Lung (tissue), 12 donors: ENCODE results near the gene GPR183. TPM values are rescaled to one million over a fixed set of nuclear protein-coding genes. Genes with fewer than 3 reads are reported as not detected.

Experiments used
- ATAC-seq: fragments of 200-7000 bp; cut with Tn5 transposase; one replicate; pipeline ENCODE4 v1.9.1; 2020; ENCODE audit warnings: moderate number of reproducible peaks; ENCODE audit not compliant: insufficient read depth, low FRiP score
- DNase-seq, 3 donors: peaks; one replicate each; pipeline ENCODE4 v3.0.0-alpha.2; 2013 to 2017
- H3K27ac ChIP-seq, 2 donors: one replicate each; pipeline ENCODE4 v1.5.1; 2013; ENCODE audit warnings: mild to moderate bottlenecking in 2 of 2, moderate library complexity in 2 of 2, control low read depth in 1 of 2, inconsistent platforms in 1 of 2, low read depth in 1 of 2, low read length in 1 of 2
- H3K27me3 ChIP-seq, 3 donors: one replicate each; pipeline ENCODE4 v1.5.1; 2013; ENCODE audit warnings: low read length in 2 of 3; ENCODE audit not compliant: control insufficient read depth in 3 of 3, insufficient read depth in 3 of 3
- H3K36me3 ChIP-seq, 4 donors: one replicate each; pipeline ENCODE4 v1.5.1; 2013; ENCODE audit warnings: low read length in 4 of 4, mild to moderate bottlenecking in 1 of 4, moderate library complexity in 1 of 4; ENCODE audit not compliant: control insufficient read depth in 4 of 4, insufficient read depth in 4 of 4
- H3K4me1 ChIP-seq, 5 donors: one replicate each; pipeline ENCODE4 v1.5.1; 2013; ENCODE audit warnings: low read length in 5 of 5, mild to moderate bottlenecking in 2 of 5, moderate library complexity in 1 of 5; ENCODE audit not compliant: control insufficient read depth in 5 of 5, insufficient read depth in 5 of 5
- H3K4me3 ChIP-seq: one replicate; pipeline ENCODE4 v1.5.1; 2013; ENCODE audit warnings: mild to moderate bottlenecking, control low read depth, moderate library complexity
- H3K9ac ChIP-seq, 2 donors: one replicate each; pipeline ENCODE4 v1.5.1; 2013; ENCODE audit warnings: low read length in 2 of 2, control low read depth in 1 of 2; ENCODE audit not compliant: insufficient read depth in 1 of 2
- H3K9me3 ChIP-seq, 4 donors: one replicate each; pipeline ENCODE4 v1.5.1; 2013; ENCODE audit warnings: low read length in 3 of 4, mild to moderate bottlenecking in 1 of 4, moderate library complexity in 1 of 4; ENCODE audit not compliant: control insufficient read depth in 4 of 4, insufficient read depth in 3 of 4
- WGBS, 2 donors: extraction: QIAGEN DNeasy Blood & Tissue Kit; methylation state at CpG; one replicate each; pipeline ENCODE4 v1.1.7; 2013; 5-methylcytosine and 5-hydroxymethylcytosine counted together
- polyA plus RNA-seq, 2 donors: library from polyadenylated mRNA; stranded (reverse); fragments of 200-250 nt; gene quantifications; one replicate each; pipeline ENCODE4 v1.2.1, GENCODE V29; 2013
- total RNA-seq, 2 donors: library from RNA; depleted of rRNA in 1 of 2; stranded (reverse); fragments of >200 nt in 1 of 2; gene quantifications; one replicate each; pipeline ENCODE4 v1.2.1, GENCODE V29; 2014 to 2021
- TF ChIP-seq, protein P1 (sequence below): IDR thresholded peaks from 2 replicates; pipeline ENCODE4 v1.5.1; 2012; ENCODE audit warnings: mild to moderate bottlenecking; ENCODE audit errors: control extremely low read depth, extremely low read depth
- donor health status: control.
- donor health status: control.
- donor health status: Bipolar disorder and iron deficiency.
- donor health status: healthy.
- donor health status: DM: yes; HTN: yes; CAD: no.

Gene GPR183
- total and polyA plus RNA-seq, 4 donors: 6.3 to 38.3 (median 16.0) TPM

DNA sequence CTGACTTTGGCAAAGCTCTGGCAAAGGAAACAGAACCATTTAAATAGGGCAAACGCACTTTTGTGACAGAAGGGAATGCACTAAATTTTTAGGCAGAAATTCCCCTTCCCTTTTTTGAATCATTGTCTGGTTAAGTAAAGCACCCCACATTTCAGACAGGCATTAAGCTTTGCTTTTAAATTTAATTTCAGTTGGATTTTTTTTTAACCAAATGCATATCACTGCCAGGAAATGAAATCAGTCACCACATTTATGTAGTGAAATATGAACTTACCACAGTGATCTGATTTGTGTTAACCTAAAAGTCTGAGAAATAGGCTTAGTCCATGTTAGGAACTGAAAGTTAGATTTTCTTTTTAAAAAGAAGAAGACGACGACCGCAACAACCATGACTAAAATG lies 10.8 kb downstream of the GPR183 start:
- 65 to 68% methylated on average over 4 of the region's 4 CpGs for WGBS, 2 donors
- H3K27me3 ChIP-seq: no peaks in the 10 kb centered on the region
- TF ChIP-seq, protein P1, sequence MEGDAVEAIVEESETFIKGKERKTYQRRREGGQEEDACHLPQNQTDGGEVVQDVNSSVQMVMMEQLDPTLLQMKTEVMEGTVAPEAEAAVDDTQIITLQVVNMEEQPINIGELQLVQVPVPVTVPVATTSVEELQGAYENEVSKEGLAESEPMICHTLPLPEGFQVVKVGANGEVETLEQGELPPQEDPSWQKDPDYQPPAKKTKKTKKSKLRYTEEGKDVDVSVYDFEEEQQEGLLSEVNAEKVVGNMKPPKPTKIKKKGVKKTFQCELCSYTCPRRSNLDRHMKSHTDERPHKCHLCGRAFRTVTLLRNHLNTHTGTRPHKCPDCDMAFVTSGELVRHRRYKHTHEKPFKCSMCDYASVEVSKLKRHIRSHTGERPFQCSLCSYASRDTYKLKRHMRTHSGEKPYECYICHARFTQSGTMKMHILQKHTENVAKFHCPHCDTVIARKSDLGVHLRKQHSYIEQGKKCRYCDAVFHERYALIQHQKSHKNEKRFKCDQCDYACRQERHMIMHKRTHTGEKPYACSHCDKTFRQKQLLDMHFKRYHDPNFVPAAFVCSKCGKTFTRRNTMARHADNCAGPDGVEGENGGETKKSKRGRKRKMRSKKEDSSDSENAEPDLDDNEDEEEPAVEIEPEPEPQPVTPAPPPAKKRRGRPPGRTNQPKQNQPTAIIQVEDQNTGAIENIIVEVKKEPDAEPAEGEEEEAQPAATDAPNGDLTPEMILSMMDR: no peak
- no peak overlapping the region for H3K4me3 ChIP-seq
- H3K9me3 ChIP-seq: no peaks in the 10 kb centered on the region
- H3K4me1 ChIP-seq: peaks cover 0 to 2% (median 0%) of the 10 kb centered on the region in 5 donors
- ATAC-seq (no peak), DNase-seq (no peak)
- no peak overlapping the region for H3K27ac ChIP-seq
- peak overlapping the region in 1 of 2 donors; percentile 12 for H3K9ac ChIP-seq
- peaks cover 0 to 6% (median 3%) of the 10 kb centered on the region in 4 donors for H3K36me3 ChIP-seq

DNA sequence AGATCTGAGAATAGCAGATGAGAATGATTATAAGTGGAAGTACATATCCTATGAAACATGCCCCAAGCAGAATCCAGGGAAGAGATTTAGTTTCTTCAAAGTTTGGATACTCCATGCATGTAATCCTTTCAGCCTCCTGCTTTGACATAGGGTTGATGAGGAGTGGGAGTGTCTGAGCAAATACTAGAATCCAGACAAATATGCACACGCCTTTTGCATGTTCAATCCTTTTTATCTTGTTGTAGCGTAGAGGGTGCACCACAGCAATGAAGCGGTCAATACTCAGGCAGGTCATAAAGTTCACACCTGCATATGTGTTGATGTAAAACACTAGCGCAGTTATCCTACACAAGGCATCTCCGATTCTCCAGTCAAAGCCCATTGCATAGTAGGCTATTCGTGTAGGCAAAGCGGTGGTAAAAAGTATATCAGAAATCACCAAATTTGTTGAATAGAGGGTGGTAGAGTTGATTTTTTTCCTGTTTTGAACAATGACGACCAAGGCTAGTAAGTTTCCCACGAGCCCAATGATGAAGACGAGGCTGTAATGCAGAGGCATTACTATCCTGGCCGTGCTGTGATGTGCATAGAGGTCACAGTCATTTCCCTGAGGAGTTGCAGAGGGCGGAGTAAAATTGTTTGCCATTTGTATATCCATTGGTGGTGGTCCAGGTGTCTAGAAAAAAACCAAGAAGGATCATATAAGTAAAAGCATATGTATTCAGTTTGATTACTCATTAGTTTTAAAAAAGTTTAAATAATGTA lies 11.5 kb downstream of the GPR183 start:
- ATAC-seq (no peak), DNase-seq (no peak)
- no peaks in the 10 kb centered on the region for H3K9me3 ChIP-seq
- no peaks in the 10 kb centered on the region for H3K4me1 ChIP-seq
- H3K27ac ChIP-seq: no peak overlapping the region
- WGBS, 2 donors: 93 to 94% methylated on average over 12 of the region's 12 CpGs
- H3K4me3 ChIP-seq: no peak overlapping the region
- TF ChIP-seq, protein P1: no peak
- peaks cover 0 to 6% (median 3%) of the 10 kb centered on the region in 4 donors for H3K36me3 ChIP-seq
- H3K27me3 ChIP-seq: no peaks in the 10 kb centered on the region
- H3K9ac ChIP-seq: no peak overlapping the region

DNA sequence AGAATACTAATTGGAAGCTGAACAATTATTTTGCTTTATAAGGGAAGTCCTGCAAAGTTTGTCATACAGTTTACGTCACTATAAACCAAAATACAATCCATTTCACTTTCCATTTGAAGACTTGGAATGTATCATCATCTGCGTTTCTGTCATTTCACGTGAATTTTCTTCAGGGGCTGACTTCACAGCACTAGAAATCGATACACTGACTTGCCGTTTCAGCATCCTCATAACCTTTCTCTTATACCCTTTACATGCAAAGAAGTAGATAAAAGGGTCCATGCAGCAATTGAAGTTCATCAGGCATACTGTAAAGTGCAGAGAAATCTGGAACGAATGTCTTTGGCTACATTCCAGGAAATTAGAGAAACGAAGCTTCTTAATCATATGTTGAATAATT lies 12.2 kb downstream of the GPR183 start:
- Histone ChIP-seq H3K27me3 (no peaks in the 10 kb centered on the region), H3K4me3 (no peak overlapping the region), H3K9ac (no peak overlapping the region), H3K36me3 (peaks cover 0 to 6% (median 4%) of the 10 kb centered on the region in 4 donors), H3K9me3 (no peaks in the 10 kb centered on the region), H3K4me1 (peaks cover 0 to 1% (median 0%) of the 10 kb centered on the region in 5 donors), H3K27ac (no peak overlapping the region)
- TF ChIP-seq, protein P1: no peak
- DNase-seq (no peak), ATAC-seq (no peak)
- 78 to 80% methylated on average over 7 of the region's 7 CpGs for WGBS, 2 donors
